ENCODE results near the gene IFT20.

DNA sequence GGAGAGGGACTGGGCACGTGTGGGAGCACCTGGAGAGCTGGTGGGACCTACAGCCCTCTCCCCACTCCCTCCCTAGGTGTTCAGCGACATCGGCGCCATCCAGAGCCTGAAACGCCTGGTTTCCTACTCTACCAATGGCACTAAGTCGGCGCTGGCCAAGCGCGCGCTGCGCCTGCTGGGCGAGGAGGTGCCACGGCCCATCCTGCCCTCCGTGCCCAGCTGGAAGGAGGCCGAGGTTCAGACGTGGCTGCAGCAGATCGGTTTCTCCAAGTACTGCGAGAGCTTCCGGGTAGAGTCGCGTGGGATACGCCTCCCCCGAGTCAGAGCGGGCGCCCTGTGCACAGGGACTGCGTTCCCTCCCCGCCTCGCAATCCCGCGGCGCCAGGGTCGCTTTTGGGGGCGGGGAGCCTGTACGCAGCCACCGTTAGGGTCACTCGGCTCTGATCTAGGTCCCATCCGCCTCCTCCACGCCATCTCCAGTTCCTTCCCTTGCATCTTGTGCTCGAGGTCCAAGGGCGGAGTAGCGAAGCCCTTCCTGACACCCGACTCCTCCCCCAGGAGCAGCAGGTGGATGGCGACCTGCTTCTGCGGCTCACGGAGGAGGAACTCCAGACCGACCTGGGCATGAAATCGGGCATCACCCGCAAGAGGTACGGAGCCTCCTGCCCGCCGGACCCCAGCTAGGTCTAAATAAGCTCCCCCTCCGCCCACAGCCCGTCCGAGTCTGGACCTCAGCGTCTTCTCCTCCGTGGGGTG, 49.2 kb upstream of the IFT20 start:
- TF ChIP-seq POLR2AphosphoS5 (IDR thresholded peaks at IDR 0.05) (peak; percentile 27 to 52), POLR2A (IDR thresholded peaks at IDR 0.05) (peak in 2 of 4 donors; percentile 30 to 78)
- TF ChIP-seq, protein P1, sequence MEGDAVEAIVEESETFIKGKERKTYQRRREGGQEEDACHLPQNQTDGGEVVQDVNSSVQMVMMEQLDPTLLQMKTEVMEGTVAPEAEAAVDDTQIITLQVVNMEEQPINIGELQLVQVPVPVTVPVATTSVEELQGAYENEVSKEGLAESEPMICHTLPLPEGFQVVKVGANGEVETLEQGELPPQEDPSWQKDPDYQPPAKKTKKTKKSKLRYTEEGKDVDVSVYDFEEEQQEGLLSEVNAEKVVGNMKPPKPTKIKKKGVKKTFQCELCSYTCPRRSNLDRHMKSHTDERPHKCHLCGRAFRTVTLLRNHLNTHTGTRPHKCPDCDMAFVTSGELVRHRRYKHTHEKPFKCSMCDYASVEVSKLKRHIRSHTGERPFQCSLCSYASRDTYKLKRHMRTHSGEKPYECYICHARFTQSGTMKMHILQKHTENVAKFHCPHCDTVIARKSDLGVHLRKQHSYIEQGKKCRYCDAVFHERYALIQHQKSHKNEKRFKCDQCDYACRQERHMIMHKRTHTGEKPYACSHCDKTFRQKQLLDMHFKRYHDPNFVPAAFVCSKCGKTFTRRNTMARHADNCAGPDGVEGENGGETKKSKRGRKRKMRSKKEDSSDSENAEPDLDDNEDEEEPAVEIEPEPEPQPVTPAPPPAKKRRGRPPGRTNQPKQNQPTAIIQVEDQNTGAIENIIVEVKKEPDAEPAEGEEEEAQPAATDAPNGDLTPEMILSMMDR (IDR thresholded peaks at IDR 0.05) = no peak
